T47D (cell line): ENCODE results near the gene NAPA.
"Not testable (repeated sequence)": the region's sequence is repeated elsewhere in the genome, so short reads cannot be mapped to it uniquely, and the experiment has no call there.

Experiments used
- DNase-seq, 2 experiments: peaks; one replicate each; pipeline versions ENCODE4 v3.0.0 to v3.0.0-alpha.2; 2011 to 2012; ENCODE audit warnings: low read depth in 1 of 2, low spot score in 1 of 2
- JUND ChIP-seq: IDR thresholded peaks from 2 replicates; pipeline ENCODE4 v1.6.1; 2012; ENCODE audit warnings: low read depth
- in situ Hi-C: cut with HindIII; loops from 2 replicates; pipeline ENCODE4 v1.10.0; 2016; ENCODE audit warnings: low sequenced_read_pairs, low pct_unique_long_range_greater_than_20kb

Gene NAPA

GRCh38 chr19:47494729-47495128, 20.1 kb downstream of the NAPA start:
- no peak for DNase-seq
- no peak for TF ChIP-seq JUND
- in situ Hi-C loops: no loop called here

- in situ Hi-C loops: no loop called here
- no peak for TF ChIP-seq JUND
- DNase-seq: no peak
These were observed 20.7 kb downstream of the NAPA start for GRCh38 chr19:47494211-47494547.

GRCh38 chr19:47493378-47494210, 21.3 kb downstream of the NAPA start:
- DNase-seq: no peak
- in situ Hi-C loops: no loop called here
- no peak for TF ChIP-seq JUND

- TF ChIP-seq JUND: no peak
- in situ Hi-C loops: no loop called here
- no peak for DNase-seq
These were observed 22.1 kb downstream of the NAPA start for GRCh38 chr19:47492571-47493377.

GRCh38 chr19:47492137-47492533, 22.7 kb downstream of the NAPA start:
- DNase-seq: no peak
- TF ChIP-seq JUND: no peak
- in situ Hi-C loops: no loop called here

GRCh38 chr19:47491358-47492136, 23.3 kb downstream of the NAPA start:
- DNase-seq: no peak
- in situ Hi-C loops: no loop called here
- TF ChIP-seq JUND: no peak

GRCh38 chr19:47490847-47491246, 24.0 kb downstream of the NAPA start:
- in situ Hi-C loops: no loop called here
- DNase-seq: no peak
- TF ChIP-seq JUND: no peak

GRCh38 chr19:47490031-47490430, 24.8 kb downstream of the NAPA start:
- no peak for TF ChIP-seq JUND
- no peak for DNase-seq
- in situ Hi-C loops: no loop called here

- in situ Hi-C loops: no loop called here
- no peak for DNase-seq
These were observed 25.6 kb downstream of the NAPA start for GRCh38 chr19:47489072-47489914.

GRCh38 chr19:47487551-47488515, 27.0 kb downstream of the NAPA start:
- in situ Hi-C loops: no loop called here
- DNase-seq: no peak
- TF ChIP-seq JUND: no peak

More at GRCh38 chr19:47489072-47489914, 25.6 kb downstream of the NAPA start:
- no peak for TF ChIP-seq JUND

GRCh38 chr19:47486900-47487299, 28.0 kb downstream of the NAPA start:
- DNase-seq: no peak
- in situ Hi-C loops: no loop called here
- no peak for TF ChIP-seq JUND

GRCh38 chr19:47486220-47486619, 28.6 kb downstream of the NAPA start:
- in situ Hi-C loops, DNase-seq: not testable (repeated sequence)
